ENCODE results near the gene COL18A1.

GRCh38 chr21:45478115-45478801 is 73.3 kb downstream of the COL18A1 start:
- TF ChIP-seq, protein P1, sequence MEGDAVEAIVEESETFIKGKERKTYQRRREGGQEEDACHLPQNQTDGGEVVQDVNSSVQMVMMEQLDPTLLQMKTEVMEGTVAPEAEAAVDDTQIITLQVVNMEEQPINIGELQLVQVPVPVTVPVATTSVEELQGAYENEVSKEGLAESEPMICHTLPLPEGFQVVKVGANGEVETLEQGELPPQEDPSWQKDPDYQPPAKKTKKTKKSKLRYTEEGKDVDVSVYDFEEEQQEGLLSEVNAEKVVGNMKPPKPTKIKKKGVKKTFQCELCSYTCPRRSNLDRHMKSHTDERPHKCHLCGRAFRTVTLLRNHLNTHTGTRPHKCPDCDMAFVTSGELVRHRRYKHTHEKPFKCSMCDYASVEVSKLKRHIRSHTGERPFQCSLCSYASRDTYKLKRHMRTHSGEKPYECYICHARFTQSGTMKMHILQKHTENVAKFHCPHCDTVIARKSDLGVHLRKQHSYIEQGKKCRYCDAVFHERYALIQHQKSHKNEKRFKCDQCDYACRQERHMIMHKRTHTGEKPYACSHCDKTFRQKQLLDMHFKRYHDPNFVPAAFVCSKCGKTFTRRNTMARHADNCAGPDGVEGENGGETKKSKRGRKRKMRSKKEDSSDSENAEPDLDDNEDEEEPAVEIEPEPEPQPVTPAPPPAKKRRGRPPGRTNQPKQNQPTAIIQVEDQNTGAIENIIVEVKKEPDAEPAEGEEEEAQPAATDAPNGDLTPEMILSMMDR (conservative IDR thresholded peaks at IDR 0.05; ENCODE audit: low read depth, low read length): peak; percentile 92
- no peak for TF ChIP-seq EZH2 (IDR thresholded peaks at IDR 0.05; ENCODE audit: borderline replicate concordance, low read depth, low read length, poor library complexity, severe bottlenecking)
